ENCODE measurements around the gene MAP4K4.

- TF ChIP-seq GATA2 (IDR thresholded peaks at IDR 0.05; ENCODE audit: low read depth, low read length) (no peak), GATA3 (IDR thresholded peaks at IDR 0.05; ENCODE audit: low read depth, low read length) (no peak)
Measured at GRCh38 chr2:101779190-101779589, 81.7 kb downstream of the MAP4K4 start.

Data from SH-SY5Y (cell line).